K562 (cell line): ENCODE measurements around the gene TASP1. TPM values are rescaled to one million over a fixed set of nuclear protein-coding genes. Genes with fewer than 3 reads are reported as not detected.

Experiments used
- ATAC-seq: fragments of 200-7000 bp; cut with Tn5 transposase; 3 replicates; pipeline ENCODE4 v1.9.1; 2020; ENCODE audit warnings: moderate library complexity
- BruUV-seq: library from RNA; stranded (reverse); fragments of 400-500 nt; replicated peaks from 2 replicates; lab custom pipeline; 2021; lab: Mats Ljungman, UMichigan
- CTCF ChIA-PET: fragments of 300-600 bp; formaldehyde crosslinking; extraction: SDS; loops from one replicate; lab custom pipeline; 2021; ENCODE audit warnings: low intra/inter-chr PET ratio; lab: Yijun Ruan, JAX
- POLR2A ChIA-PET: fragments of 300-600, 350-650 bp; sonication (Branson Sonifier 250); formaldehyde crosslinking; extraction: SDS; loops from one replicate; lab custom pipeline; 2021; ENCODE audit warnings: antibody characterized with exemption, inconsistent platforms; lab: Yijun Ruan, JAX
- DNase-seq, 4 experiments: peaks; one replicate each; pipeline versions ENCODE4 v3.0.0 to v3.0.0-alpha.2; 2011 to 2018; ENCODE audit warnings: low spot score in 3 of 4, mixed read lengths in 3 of 4; ENCODE audit errors: extremely low read depth in 1 of 4
- FAIRE-seq: peaks from 2 replicates; lab custom pipeline; 2011; peaks lifted over from hg19 to GRCh38; lab: Jason Lieb, UNC
- H2AFZ ChIP-seq: 2 replicates; pipeline ENCODE4 v1.6.0; 2011; ENCODE audit warnings: low read depth, low read length, control low read depth, inconsistent platforms
- H3K27ac ChIP-seq: fragments of 200-600 bp; 3 replicates; pipeline ENCODE4 v1.8.0; 2011; ENCODE audit warnings: low read depth, mild to moderate bottlenecking, control low read depth, inconsistent platforms, low read length, moderate library complexity, mixed read lengths; ENCODE audit errors: extremely low read depth
- H3K27me3 ChIP-seq, 2 experiments: fragments of 300-600 bp in 1 of 2; 2 replicates in 1 of 2; 3 replicates in 1 of 2; pipeline versions ENCODE4 v1.6.0 to v1.8.0; 2011; ENCODE audit warnings: inconsistent platforms in 2 of 2, low read length in 2 of 2, mild to moderate bottlenecking in 1 of 2, mixed read lengths in 1 of 2, moderate library complexity in 1 of 2; ENCODE audit not compliant: control insufficient read depth in 2 of 2, insufficient read depth in 2 of 2
- H3K36me3 ChIP-seq: fragments of 300-600 bp; 3 replicates; pipeline ENCODE4 v1.8.0; 2011; ENCODE audit warnings: mild to moderate bottlenecking, low read length, inconsistent platforms; ENCODE audit not compliant: control insufficient read depth, insufficient read depth
- H3K4me1 ChIP-seq, 2 experiments: fragments of 200-600 bp in 1 of 2; replicated peaks in 1 of 2; 2 replicates in 1 of 2; 3 replicates in 1 of 2; pipeline versions ENCODE4 v1.5.1 to v1.8.0; 2011; ENCODE audit warnings: inconsistent platforms in 2 of 2, low read length in 2 of 2, mild to moderate bottlenecking in 1 of 2, mixed read lengths in 1 of 2, moderate library complexity in 1 of 2; ENCODE audit not compliant: control insufficient read depth in 2 of 2, insufficient read depth in 2 of 2
- H3K4me2 ChIP-seq: 2 replicates; pipeline ENCODE4 v1.6.1; 2011; ENCODE audit warnings: low read length, control low read depth, inconsistent platforms, mixed read lengths; ENCODE audit not compliant: insufficient read depth
- H3K4me3 ChIP-seq: fragments of 200-600 bp; sonication (generic), shearing (Covaris generic); 2 replicates; pipeline ENCODE4 v1.5.1; 2016; ENCODE audit warnings: control low read depth, inconsistent platforms
- H3K79me2 ChIP-seq: fragments of 200-600 bp; 3 replicates; pipeline ENCODE4 v1.8.0; 2011; ENCODE audit warnings: low read length, inconsistent platforms; ENCODE audit not compliant: control insufficient read depth, insufficient read depth
- H3K9ac ChIP-seq, 2 experiments: 2 replicates each; pipeline versions ENCODE4 v1.6.0 to v1.6.1; 2011; ENCODE audit warnings: low read depth in 2 of 2, low read length in 2 of 2, control low read depth in 1 of 2, inconsistent platforms in 1 of 2, mild to moderate bottlenecking in 1 of 2, mixed read lengths in 1 of 2; ENCODE audit not compliant: insufficient read depth in 1 of 2
- H3K9me1 ChIP-seq: one replicate; pipeline ENCODE4 v1.6.0; 2011; ENCODE audit warnings: inconsistent platforms, mild to moderate bottlenecking, low read length, moderate library complexity; ENCODE audit not compliant: control insufficient read depth, insufficient read depth
- H3K9me3 ChIP-seq: replicated peaks from 2 replicates; pipeline ENCODE4 v1.5.1; 2011; ENCODE audit warnings: low read depth, low read length, inconsistent platforms; ENCODE audit not compliant: control insufficient read depth, insufficient read depth
- H4K20me1 ChIP-seq: replicated peaks from 2 replicates; pipeline ENCODE4 v1.6.1; 2011; ENCODE audit warnings: low read length, inconsistent platforms, mixed read lengths; ENCODE audit not compliant: control insufficient read depth, insufficient read depth
- FIP1L1 ChIP-seq: fragments of 200-400 bp; formaldehyde crosslinking; IDR thresholded peaks from 2 replicates; pipeline ENCODE4 v1.6.1; 2018; ENCODE audit warnings: mild to moderate bottlenecking, low read depth, low read length; ENCODE audit not compliant: poor library complexity, severe bottlenecking
- MBD2 ChIP-seq: sonication (generic); IDR thresholded peaks from 2 replicates; pipeline ENCODE4 v1.6.1; 2016; ENCODE audit warnings: low read depth, borderline replicate concordance
- POLR2H ChIP-seq: IDR thresholded peaks from 2 replicates; pipeline ENCODE4 v1.6.1; 2016; ENCODE audit warnings: missing genetic modification characterization, low read depth, mild to moderate bottlenecking, control low read depth, missing compliant biosample characterization, moderate library complexity
- RBM25 ChIP-seq: fragments of 200-400 bp; formaldehyde crosslinking; IDR thresholded peaks from 2 replicates; pipeline ENCODE4 v1.6.1; 2018; ENCODE audit warnings: low read length, low read depth, moderate library complexity; ENCODE audit not compliant: severe bottlenecking
- RFX7 ChIP-seq: fragments of 250-450 bp; sonication (Bioruptor Pico); IDR thresholded peaks from 2 replicates; pipeline ENCODE4 v1.5.1; 2021; ENCODE audit warnings: mild to moderate bottlenecking
- ZBTB7A ChIP-seq: IDR thresholded peaks from 2 replicates; pipeline ENCODE4 v1.6.1; 2011; ENCODE audit warnings: low read depth, mild to moderate bottlenecking, low read length, moderate library complexity, borderline replicate concordance; ENCODE audit not compliant: control insufficient read depth
- ZKSCAN3 ChIP-seq: fragments of 250-450 bp; sonication (Bioruptor Pico); IDR thresholded peaks from 2 replicates; pipeline ENCODE4 v1.4.0; 2020
- ZNF398 ChIP-seq: fragments of 250-450 bp; sonication (Bioruptor Pico); IDR thresholded peaks from 2 replicates; pipeline ENCODE4 v1.8.0; 2021; ENCODE audit warnings: moderate library complexity, mild to moderate bottlenecking, inconsistent platforms
- WGBS: fragments of 100-300 bp; shearing (Covaris generic); methylation state at CpG from one replicate; pipeline ENCODE4 v1.1.6; 2016; ENCODE audit warnings: low coverage, mixed read lengths; ENCODE audit not compliant: insufficient coverage; ENCODE audit errors: missing lambda C conversion rate; 5-methylcytosine and 5-hydroxymethylcytosine counted together
- in situ Hi-C: fragments of 300-500 bp; cut with MboI; formaldehyde crosslinking; loops from 4 replicates; pipeline ENCODE4 v1.15.0; 2018; ENCODE audit warnings: inconsistent platforms, mixed read lengths
- intact Hi-C: fragments of 100-400 bp; cut with micrococcal nuclease; formaldehyde crosslinking; loops from 2 replicates; pipeline ENCODE4 v1.14.2; 2022
- polyA plus RNA-seq, 8 experiments: library from polyadenylated mRNA; depleted of rRNA in 4 of 8; stranded (reverse) in 5 of 8; unstranded in 3 of 8; fragments of >200 nt; fragmentation: Nextera tagmentation in 2 of 8; fragmentation: Illumina TruSeq in 1 of 8; extraction: Ambion mirVana in 2 of 8; extraction: Trizol in 1 of 8; gene quantifications; 2 replicates each; pipeline versions ENCODE4 v1.2.1 to v1.2.3, GENCODE V29; 2011 to 2014; ENCODE audit warnings: inconsistent platforms in 1 of 8, missing spikeins in 1 of 8
- total RNA-seq, 7 experiments: library from RNA; depleted of rRNA in 6 of 7; stranded (reverse); fragments of >200 nt in 6 of 7; fragmentation: Illumina TruSeq in 2 of 7; extraction: Trizol in 2 of 7; gene quantifications; 2 replicates each; pipeline versions ENCODE4 v1.2.1 to v1.2.3, GENCODE V29; 2011 to 2021; ENCODE audit warnings: low replicate concordance in 1 of 7

The TASP1 gene
- total and polyA plus RNA-seq, 9 of the 15 experiments (the other 6 are each of a cell fraction or from before 2014, with no cell fraction given), result 3.7 to 10.6 (median 6.4) TPM

DNA sequence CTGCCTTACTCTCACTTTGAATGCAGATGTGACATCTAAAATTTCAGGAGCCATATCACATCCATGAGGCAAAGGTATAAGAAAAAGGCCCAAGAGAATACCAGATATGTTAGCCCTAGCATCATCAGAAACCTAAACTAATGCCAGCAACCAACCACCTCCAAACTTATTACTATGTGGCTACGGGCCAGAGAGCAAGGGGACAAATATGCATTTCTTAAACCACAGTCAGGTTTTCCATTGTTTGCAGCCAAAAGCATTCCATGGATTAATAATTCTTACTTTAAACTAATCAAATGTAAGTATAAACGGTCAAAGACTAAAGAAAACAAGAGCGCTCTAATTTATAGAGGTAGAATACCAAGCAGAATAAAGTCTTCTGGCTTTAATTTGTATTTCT, 84.7 kb downstream of the TASP1 start:
- WGBS, result 87% methylated on average over 3 of the region's 3 CpGs
- TF ChIP-seq MBD2, result no peak
- TF ChIP-seq ZNF398, result no peak
- TF ChIP-seq RBM25, result no peak
- no peak for TF ChIP-seq FIP1L1
- TF ChIP-seq POLR2H (tag), result no peak
- no peak for TF ChIP-seq ZBTB7A
- no peak for TF ChIP-seq ZKSCAN3 (CRISPR knock-in tag)
- no peak for TF ChIP-seq RFX7 (CRISPR knock-in tag)
- no peaks in the 10 kb centered on the region for H3K79me2 ChIP-seq
- no peak overlapping the region for H3K4me3 ChIP-seq
- no peaks in the 10 kb centered on the region for H3K9me1 ChIP-seq
- no peaks in the 10 kb centered on the region for H3K4me1 ChIP-seq
- no peak overlapping the region for H3K27ac ChIP-seq
- CTCF ChIA-PET, result no interaction called here
- in situ Hi-C loops, result no loop called here
- no peaks in the 10 kb centered on the region for H3K27me3 ChIP-seq
- no peak overlapping the region for H3K9ac ChIP-seq
- DNase-seq (no peak), ATAC-seq (no peak), FAIRE-seq (no peak)
- H3K4me2 ChIP-seq, result no peak overlapping the region
- peaks cover 4% of the 10 kb centered on the region; the same call in 1 of the 3 replicates for H3K36me3 ChIP-seq
- POLR2A ChIA-PET, result no interaction called here
- no peaks in the 10 kb centered on the region for H4K20me1 ChIP-seq
- no TSS peak for BruUV-seq
- intact Hi-C loops, result no loop called here
- H3K9me3 ChIP-seq, result no peaks in the 10 kb centered on the region
- H2AFZ ChIP-seq, result no peak overlapping the region
